ENCODE results near the gene RPA1.
"Not testable (repeated sequence)": the region's sequence is repeated elsewhere in the genome, so short reads cannot be mapped to it uniquely, and the experiment has no call there.

Gene RPA1

GRCh38 chr17:1829592-1830257 lies at the start of gene RPA1, which contains the start of gene SMYD4:
Gene RPA1 (plus strand): TSS chr17:1830005. CDS start chr17:1830094, 89 bp downstream.
Gene SMYD4 (minus strand): TSS chr17:1829902. CDS start chr17:1827994, 1,908 bp downstream.
- DNase-seq (ENCODE audit: low read depth) = peak; percentile 69

GRCh38 chr17:1782171-1782567 lies 47.6 kb upstream of the RPA1 start:
- DNase-seq (ENCODE audit: low read depth) = no peak

GRCh38 chr17:1783271-1783670 lies 46.5 kb upstream of the RPA1 start:
- DNase-seq (ENCODE audit: low read depth) = no peak

- no peak for DNase-seq (ENCODE audit: low read depth)
Observed at GRCh38 chr17:1783834-1784611, 45.8 kb upstream of the RPA1 start.

GRCh38 chr17:1785930-1786329 lies 43.9 kb upstream of the RPA1 start:
- no peak for DNase-seq (ENCODE audit: low read depth)

- DNase-seq (ENCODE audit: low read depth) = no peak
Observed at GRCh38 chr17:1786708-1787107, 43.1 kb upstream of the RPA1 start.

GRCh38 chr17:1787301-1787902 lies 42.4 kb upstream of the RPA1 start:
- no peak for DNase-seq (ENCODE audit: low read depth)

- no peak for DNase-seq (ENCODE audit: low read depth)
Observed at GRCh38 chr17:1789936-1790335, 39.9 kb upstream of the RPA1 start.

GRCh38 chr17:1792495-1793446 lies 37.0 kb upstream of the RPA1 start:
- no peak for DNase-seq (ENCODE audit: low read depth)

GRCh38 chr17:1793447-1793806 lies 36.4 kb upstream of the RPA1 start:
- DNase-seq (ENCODE audit: low read depth) = no peak

- no peak for DNase-seq (ENCODE audit: low read depth)
Observed at GRCh38 chr17:1796800-1797199, 33.0 kb upstream of the RPA1 start.

- DNase-seq (ENCODE audit: low read depth) = no peak
Observed at GRCh38 chr17:1797323-1797722, 32.5 kb upstream of the RPA1 start.

- DNase-seq (ENCODE audit: low read depth) = not testable (repeated sequence)
Observed at GRCh38 chr17:1797846-1798245, 32.0 kb upstream of the RPA1 start.

- no peak for DNase-seq (ENCODE audit: low read depth)
Observed at GRCh38 chr17:1800240-1800639, 29.6 kb upstream of the RPA1 start.

- no peak for DNase-seq (ENCODE audit: low read depth)
Observed at GRCh38 chr17:1800712-1801111, 29.1 kb upstream of the RPA1 start.

GRCh38 chr17:1802429-1802828 lies 27.4 kb upstream of the RPA1 start:
- no peak for DNase-seq (ENCODE audit: low read depth)

- no peak for DNase-seq (ENCODE audit: low read depth)
Observed at GRCh38 chr17:1803280-1803679, 26.5 kb upstream of the RPA1 start.

GRCh38 chr17:1807890-1808289 lies 21.9 kb upstream of the RPA1 start:
- no peak for DNase-seq (ENCODE audit: low read depth)

GRCh38 chr17:1808644-1809043 lies 21.2 kb upstream of the RPA1 start:
- no peak for DNase-seq (ENCODE audit: low read depth)

- not testable (repeated sequence) for DNase-seq (ENCODE audit: low read depth)
Observed at GRCh38 chr17:1809815-1810214, 20.0 kb upstream of the RPA1 start.

- no peak for DNase-seq (ENCODE audit: low read depth)
Observed at GRCh38 chr17:1810450-1811103, 19.2 kb upstream of the RPA1 start.
